ENCODE measurements around the gene ETAA1.

The ETAA1 gene

DNA sequence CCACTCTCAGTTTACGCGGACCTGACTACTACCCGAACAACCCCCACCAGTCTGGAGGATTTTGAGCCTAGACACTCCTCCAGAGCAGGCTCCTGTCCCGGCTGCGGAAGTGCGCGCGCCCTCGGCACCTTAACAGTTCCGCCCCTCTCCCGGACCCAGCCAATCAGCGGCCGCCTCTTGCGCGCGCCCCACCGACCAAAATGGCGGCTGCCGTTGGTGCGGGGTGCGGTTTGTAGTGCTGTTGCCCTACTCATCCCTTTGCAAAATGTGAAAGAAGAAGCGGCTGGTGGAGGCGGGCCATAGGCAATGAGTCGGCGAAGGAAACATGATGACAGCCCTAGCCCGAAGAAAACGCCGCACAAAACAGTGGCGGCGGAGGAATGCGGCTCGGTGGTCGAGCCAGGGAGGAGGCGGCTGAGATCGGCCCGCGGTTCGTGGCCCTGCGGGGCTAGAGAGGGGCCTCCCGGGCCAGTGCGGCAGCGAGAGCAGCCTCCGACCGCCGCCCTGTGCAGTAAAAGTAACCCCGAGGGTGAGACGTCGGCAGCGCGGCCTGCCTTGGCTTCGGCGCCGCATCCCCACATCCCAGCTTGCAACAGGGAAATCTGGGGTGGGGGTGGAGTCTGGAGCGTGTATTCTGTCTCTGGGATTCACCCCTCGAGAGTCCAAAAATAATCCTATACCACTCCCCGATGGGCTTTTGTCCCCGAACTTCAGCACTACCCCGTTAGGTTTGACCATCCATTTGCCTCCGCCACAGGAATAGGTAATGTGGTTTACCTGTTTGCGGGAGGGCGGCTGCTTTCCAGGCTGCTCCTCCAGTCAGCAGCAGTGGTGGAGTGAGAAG is at the start of gene ETAA1:
Gene ETAA1 (plus strand): TSS at position 191 of the 844 bp plus-strand sequence. CDS start 116 bp downstream, at position 307.
- TF ChIP-seq JUND (IDR thresholded peaks at IDR 0.05; ENCODE audit: low read depth): no peak
- in situ Hi-C loops (cut with HindIII; ENCODE audit: low pct_unique_long_range_greater_than_20kb, low sequenced_read_pairs): no loop called here
- DNase-seq (ENCODE audit: low read depth in 1 of 2, low spot score in 1 of 2): peak; percentile 79 to 90

DNA sequence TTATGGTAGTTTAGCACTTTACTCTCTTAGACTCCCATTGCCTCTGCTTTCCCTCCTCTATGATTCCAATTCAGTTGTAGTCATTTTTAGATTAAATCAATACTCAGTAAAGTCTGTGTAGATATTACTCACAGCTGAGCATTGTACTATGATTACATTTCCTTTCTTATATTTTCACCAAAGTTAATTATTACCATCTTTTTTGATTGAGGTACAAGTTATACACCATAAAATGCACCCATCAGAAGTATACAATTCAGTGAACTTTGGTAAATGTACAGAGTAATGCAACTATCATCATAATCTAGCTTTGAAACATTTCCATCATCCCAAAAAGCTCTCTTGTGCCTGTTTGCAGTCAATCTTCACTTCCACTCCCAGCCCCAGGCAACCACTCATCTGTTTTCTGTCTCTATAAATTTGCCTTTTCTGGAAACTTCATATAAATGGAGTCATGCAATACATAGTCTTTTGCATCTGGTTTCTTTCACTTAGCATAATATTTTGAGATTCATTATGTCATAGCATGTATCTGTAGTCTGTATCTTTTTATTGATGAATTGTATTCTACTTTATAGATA is 30.2 kb upstream of the ETAA1 start:
- no peak for TF ChIP-seq JUND (IDR thresholded peaks at IDR 0.05; ENCODE audit: low read depth)
- DNase-seq (ENCODE audit: low read depth in 1 of 2, low spot score in 1 of 2): no peak
- in situ Hi-C loops (cut with HindIII; ENCODE audit: low pct_unique_long_range_greater_than_20kb, low sequenced_read_pairs): no loop called here

- in situ Hi-C loops (cut with HindIII; ENCODE audit: low pct_unique_long_range_greater_than_20kb, low sequenced_read_pairs): no loop called here
- DNase-seq (ENCODE audit: low read depth in 1 of 2, low spot score in 1 of 2): no peak
- TF ChIP-seq JUND (IDR thresholded peaks at IDR 0.05; ENCODE audit: low read depth): no peak
These were observed 22.7 kb upstream of the ETAA1 start for GRCh38 chr2:67374481-67374880.

DNA sequence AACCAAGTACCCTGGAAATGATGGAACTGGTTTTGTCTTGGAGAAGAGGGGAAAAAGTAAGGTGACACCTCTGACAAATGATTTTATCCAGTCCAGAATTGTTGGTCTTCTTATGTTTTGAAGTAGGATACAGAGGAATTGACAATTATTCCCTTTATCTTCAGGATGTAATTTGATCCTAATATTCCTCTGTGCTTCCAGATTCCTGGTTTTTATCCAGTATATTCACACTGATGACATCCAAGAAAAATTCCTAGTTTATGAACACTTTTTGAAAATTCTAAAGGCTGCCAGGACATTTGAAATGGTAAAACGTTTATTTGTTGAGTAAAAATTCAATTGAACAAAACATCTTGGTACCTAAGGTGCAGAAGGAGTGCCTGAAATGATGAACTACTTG is 22.2 kb upstream of the ETAA1 start:
- no peak for TF ChIP-seq JUND (IDR thresholded peaks at IDR 0.05; ENCODE audit: low read depth)
- in situ Hi-C loops (cut with HindIII; ENCODE audit: low pct_unique_long_range_greater_than_20kb, low sequenced_read_pairs): no loop called here

GRCh38 chr2:67378555-67378954 is 18.6 kb upstream of the ETAA1 start:
- DNase-seq (ENCODE audit: low read depth in 1 of 2, low spot score in 1 of 2): no peak
- TF ChIP-seq JUND (IDR thresholded peaks at IDR 0.05; ENCODE audit: low read depth): no peak
- in situ Hi-C loops (cut with HindIII; ENCODE audit: low pct_unique_long_range_greater_than_20kb, low sequenced_read_pairs): no loop called here

More for the DNA sequence above, 22.2 kb upstream of the ETAA1 start:
- no peak for DNase-seq (ENCODE audit: low read depth in 1 of 2, low spot score in 1 of 2)

GRCh38 chr2:67379048-67379447 is 18.1 kb upstream of the ETAA1 start:
- in situ Hi-C loops (cut with HindIII; ENCODE audit: low pct_unique_long_range_greater_than_20kb, low sequenced_read_pairs): no loop called here
- no peak for TF ChIP-seq JUND (IDR thresholded peaks at IDR 0.05; ENCODE audit: low read depth)
- no peak for DNase-seq (ENCODE audit: low read depth in 1 of 2, low spot score in 1 of 2)

DNA sequence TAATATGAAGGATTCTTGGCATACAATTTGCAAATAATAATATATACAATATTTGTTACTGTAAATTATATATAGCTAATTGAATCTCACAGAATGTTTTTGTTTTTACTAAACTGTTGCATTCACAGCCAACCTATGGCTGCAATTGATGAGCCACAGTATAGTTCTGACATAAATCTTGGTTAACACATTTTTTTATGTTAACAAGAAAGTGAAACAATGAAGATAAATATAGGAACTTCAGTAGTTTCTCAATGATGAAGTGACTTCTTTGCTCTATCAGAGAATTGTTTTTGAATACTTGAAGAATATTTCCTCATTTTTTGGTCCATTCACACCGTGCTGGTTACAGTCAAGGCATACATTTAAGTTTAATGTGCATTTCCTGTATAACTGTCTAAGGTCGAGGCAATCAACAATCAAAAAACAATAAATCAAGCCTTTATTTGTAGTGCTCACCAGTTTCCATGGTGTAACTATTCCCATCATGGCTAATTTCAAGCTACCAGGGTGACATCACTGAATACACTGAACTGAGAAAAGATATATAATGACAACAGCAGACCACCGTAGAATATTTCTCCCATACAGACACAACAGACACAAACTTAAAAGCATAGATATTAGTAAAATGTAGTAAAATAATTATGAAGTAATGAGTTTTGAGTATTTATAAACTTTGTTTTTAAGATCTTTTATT is 12.9 kb upstream of the ETAA1 start:
- no peak for TF ChIP-seq JUND (IDR thresholded peaks at IDR 0.05; ENCODE audit: low read depth)
- DNase-seq (ENCODE audit: low read depth in 1 of 2, low spot score in 1 of 2): no peak
- in situ Hi-C loops (cut with HindIII; ENCODE audit: low pct_unique_long_range_greater_than_20kb, low sequenced_read_pairs): no loop called here

- in situ Hi-C loops (cut with HindIII; ENCODE audit: low pct_unique_long_range_greater_than_20kb, low sequenced_read_pairs): no loop called here
- no peak for DNase-seq (ENCODE audit: low read depth in 1 of 2, low spot score in 1 of 2)
- no peak for TF ChIP-seq JUND (IDR thresholded peaks at IDR 0.05; ENCODE audit: low read depth)
These were observed 8.5 kb upstream of the ETAA1 start for GRCh38 chr2:67388680-67389079.

- no peak for TF ChIP-seq JUND (IDR thresholded peaks at IDR 0.05; ENCODE audit: low read depth)
- DNase-seq (ENCODE audit: low read depth in 1 of 2, low spot score in 1 of 2): no peak
- in situ Hi-C loops (cut with HindIII; ENCODE audit: low pct_unique_long_range_greater_than_20kb, low sequenced_read_pairs): no loop called here
These were observed 7.8 kb upstream of the ETAA1 start for GRCh38 chr2:67389286-67389685.

- DNase-seq (ENCODE audit: low read depth in 1 of 2, low spot score in 1 of 2): no peak
- no peak for TF ChIP-seq JUND (IDR thresholded peaks at IDR 0.05; ENCODE audit: low read depth)
- in situ Hi-C loops (cut with HindIII; ENCODE audit: low pct_unique_long_range_greater_than_20kb, low sequenced_read_pairs): no loop called here
These were observed 7.3 kb upstream of the ETAA1 start for GRCh38 chr2:67389788-67390187.

- no peak for DNase-seq (ENCODE audit: low read depth in 1 of 2, low spot score in 1 of 2)
- TF ChIP-seq JUND (IDR thresholded peaks at IDR 0.05; ENCODE audit: low read depth): no peak
- in situ Hi-C loops (cut with HindIII; ENCODE audit: low pct_unique_long_range_greater_than_20kb, low sequenced_read_pairs): no loop called here
These were observed 3.9 kb upstream of the ETAA1 start for GRCh38 chr2:67393237-67393636.

GRCh38 chr2:67394734-67395133 is 2.4 kb upstream of the ETAA1 start:
- TF ChIP-seq JUND (IDR thresholded peaks at IDR 0.05; ENCODE audit: low read depth): no peak
- in situ Hi-C loops (cut with HindIII; ENCODE audit: low pct_unique_long_range_greater_than_20kb, low sequenced_read_pairs): no loop called here
- DNase-seq (ENCODE audit: low read depth in 1 of 2, low spot score in 1 of 2): no peak

GRCh38 chr2:67399144-67399543 is 2.0 kb downstream of the ETAA1 start:
- no peak for TF ChIP-seq JUND (IDR thresholded peaks at IDR 0.05; ENCODE audit: low read depth)
- in situ Hi-C loops (cut with HindIII; ENCODE audit: low pct_unique_long_range_greater_than_20kb, low sequenced_read_pairs): no loop called here
- DNase-seq (ENCODE audit: low read depth in 1 of 2, low spot score in 1 of 2): no peak

All from T47D (cell line).